GM12878 (cell line): ENCODE data around the gene PES1. TPM values are rescaled to one million over a fixed set of nuclear protein-coding genes. Genes with fewer than 3 reads are reported as not detected.

Experiments used
- ATAC-seq: fragments of 200-7000 bp; cut with Tn5 transposase; 3 replicates; pipeline ENCODE4 v1.9.1; 2020; ENCODE audit warnings: mild to moderate bottlenecking, moderate library complexity
- BruUV-seq: library from RNA; stranded (reverse); fragments of 400-500 nt; replicated peaks from 2 replicates; lab custom pipeline; 2021; lab: Mats Ljungman, UMichigan
- CTCF ChIA-PET: fragments of 300-600 bp; sonication (Branson Sonifier 250); formaldehyde crosslinking; extraction: SDS; loops from one replicate; lab custom pipeline; 2021; ENCODE audit warnings: inconsistent platforms; lab: Yijun Ruan, JAX
- POLR2A ChIA-PET: fragments of 350-600 bp; formaldehyde crosslinking; extraction: SDS; loops from one replicate; lab custom pipeline; 2021; ENCODE audit warnings: inconsistent platforms; lab: Charles Lee
- RAD21 ChIA-PET: fragments of 300-600 bp; sonication (Branson Sonifier 250); formaldehyde crosslinking; loops from one replicate; lab custom pipeline; 2023; ENCODE audit warnings: antibody characterized with exemption; ENCODE audit not compliant: unreplicated experiment; lab: Charles Lee
- SMC1A ChIA-PET: fragments of 300-600 bp; sonication (Branson Sonifier 250); formaldehyde crosslinking; loops from one replicate; lab custom pipeline; 2023; ENCODE audit not compliant: unreplicated experiment, uncharacterized antibody; lab: Charles Lee
- DNase-seq: peaks from one replicate; pipeline ENCODE4 v3.0.0-alpha.2; 2011; ENCODE audit warnings: low read depth, low spot score
- FAIRE-seq: peaks from 3 replicates; lab custom pipeline; 2011; peaks lifted over from hg19 to GRCh38; lab: Jason Lieb, UNC
- H2AFZ ChIP-seq: 2 replicates; pipeline ENCODE4 v1.6.0; 2011; ENCODE audit warnings: low read depth, low read length, control low read depth; ENCODE audit not compliant: control insufficient read depth
- H3K27ac ChIP-seq: 2 replicates; pipeline ENCODE4 v1.5.1; 2011; ENCODE audit warnings: control low read depth; ENCODE audit not compliant: control insufficient read depth, insufficient read depth
- H3K27me3 ChIP-seq, 2 experiments: replicated peaks in 1 of 2; 2 replicates each; pipeline versions ENCODE4 v1.6.0 to v1.6.1; 2011; ENCODE audit warnings: low read length in 1 of 2; ENCODE audit not compliant: control insufficient read depth in 2 of 2, insufficient read depth in 2 of 2
- H3K36me3 ChIP-seq, 2 experiments: 2 replicates each; pipeline ENCODE4 v1.5.1; 2011; ENCODE audit warnings: low read length in 1 of 2; ENCODE audit not compliant: control insufficient read depth in 2 of 2, insufficient read depth in 2 of 2
- H3K4me1 ChIP-seq: 2 replicates; pipeline ENCODE4 v1.6.1; 2011; ENCODE audit warnings: mild to moderate bottlenecking, low read length, moderate library complexity, mixed read lengths; ENCODE audit not compliant: control insufficient read depth, insufficient read depth
- H3K4me2 ChIP-seq: 2 replicates; pipeline ENCODE4 v1.6.0; 2011; ENCODE audit warnings: control low read depth; ENCODE audit not compliant: control insufficient read depth, insufficient read depth
- H3K4me3 ChIP-seq: fragments of 200-600 bp; sonication (generic); 2 replicates; pipeline ENCODE4 v1.5.1; 2016
- H3K79me2 ChIP-seq: 2 replicates; pipeline ENCODE4 v1.6.0; 2011; ENCODE audit warnings: low read length; ENCODE audit not compliant: control insufficient read depth, insufficient read depth
- H3K9ac ChIP-seq: 2 replicates; pipeline ENCODE4 v1.8.0; 2011; ENCODE audit warnings: low read length, control low read depth, mixed read lengths; ENCODE audit not compliant: control insufficient read depth, insufficient read depth
- H3K9me3 ChIP-seq: replicated peaks from 3 replicates; pipeline ENCODE4 v1.5.1; 2011; ENCODE audit warnings: mild to moderate bottlenecking, low read length; ENCODE audit not compliant: control insufficient read depth, insufficient read depth
- H4K20me1 ChIP-seq: 2 replicates; pipeline ENCODE4 v1.6.0; 2011; ENCODE audit not compliant: control insufficient read depth, insufficient read depth
- BMI1 ChIP-seq: fragments of 450-650 bp; IDR thresholded peaks from 2 replicates; pipeline ENCODE4 v1.6.1; 2016; ENCODE audit warnings: mild to moderate bottlenecking, moderate library complexity, borderline replicate concordance
- CHD2 ChIP-seq: IDR thresholded peaks from 2 replicates; pipeline ENCODE4 v1.6.1; 2011; ENCODE audit warnings: low read depth, low read length, improper control_type of control experiment, borderline replicate concordance
- CREM ChIP-seq: IDR thresholded peaks from 2 replicates; pipeline ENCODE4 v1.6.1; 2014; ENCODE audit warnings: antibody characterized with exemption, low read depth
- E2F4 ChIP-seq: IDR thresholded peaks from 2 replicates; pipeline ENCODE4 v1.6.1; 2012; ENCODE audit warnings: low read depth, low read length, improper control_type of control experiment
- IRF3 ChIP-seq: fragments of 450-650 bp; IDR thresholded peaks from 2 replicates; pipeline ENCODE4 v1.6.1; 2014; ENCODE audit warnings: mild to moderate bottlenecking
- NBN ChIP-seq: fragments of 450-650 bp; IDR thresholded peaks from 2 replicates; pipeline ENCODE4 v1.6.1; 2016
- TBL1XR1 ChIP-seq: IDR thresholded peaks from 2 replicates; pipeline ENCODE4 v1.6.1; 2012; ENCODE audit warnings: low read depth, low read length, improper control_type of control experiment
- TCF12 ChIP-seq: IDR thresholded peaks from 2 replicates; pipeline ENCODE4 v1.6.1; 2011; ENCODE audit warnings: low read depth, mild to moderate bottlenecking, low read length
- ZNF24 ChIP-seq: fragments of 450-650 bp; IDR thresholded peaks from 2 replicates; pipeline ENCODE4 v1.6.1; 2017; ENCODE audit warnings: antibody characterized with exemption, mild to moderate bottlenecking
- ZNF274 ChIP-seq: IDR thresholded peaks from one replicate; pipeline ENCODE4 v1.8.0; 2011; ENCODE audit not compliant: insufficient read length, insufficient read depth
- WGBS: methylation state at CpG from one replicate; pipeline ENCODE4 v1.1.6; 2016; ENCODE audit warnings: low lambda C conversion rate; ENCODE audit not compliant: insufficient replicate concordance, insufficient coverage; ENCODE audit errors: missing lambda C conversion rate; 5-methylcytosine and 5-hydroxymethylcytosine counted together
- in situ Hi-C: fragments of 300-500 bp; cut with MboI; formaldehyde crosslinking; loops from 9 replicates; pipeline ENCODE4 v1.14.3; 2018; ENCODE audit warnings: mixed read lengths
- intact Hi-C: fragments of 100-400 bp; cut with micrococcal nuclease; formaldehyde crosslinking; loops from one replicate; pipeline ENCODE4 v1.14.2; 2022; ENCODE audit not compliant: unreplicated experiment
- polyA plus RNA-seq, 11 experiments: library from polyadenylated mRNA; depleted of rRNA in 4 of 11; unstranded in 6 of 11; stranded (reverse) in 5 of 11; fragments of >200 nt; fragmentation: Nextera tagmentation in 4 of 11; fragmentation: Illumina TruSeq in 1 of 11; extraction: Ambion mirVana in 4 of 11; extraction: Trizol in 1 of 11; gene quantifications; 1 replicate in 1 of 11; 2 replicates in 10 of 11; pipeline versions ENCODE4 v1.2.1 to v1.2.3, GENCODE V29; 2011 to 2016; ENCODE audit warnings: inconsistent platforms in 2 of 11, missing spikeins in 2 of 11, low read depth in 1 of 11
- total RNA-seq, 4 experiments: library from RNA; depleted of rRNA in 3 of 4; stranded (reverse); fragments of >200 nt in 3 of 4; fragmentation: Illumina TruSeq in 1 of 4; extraction: Trizol in 1 of 4; gene quantifications; 2 replicates each; pipeline versions ENCODE4 v1.2.1 to v1.2.3, GENCODE V29; 2013 to 2021
- TF ChIP-seq, protein P1 (sequence below): fragments of 450-650 bp; IDR thresholded peaks from 2 replicates; pipeline ENCODE4 v1.6.1; 2017; ENCODE audit warnings: mild to moderate bottlenecking, low read depth, inconsistent platforms; ENCODE audit not compliant: poor library complexity, severe bottlenecking
- TF ChIP-seq, protein P2 (sequence below): fragments of 450-650 bp; IDR thresholded peaks from 2 replicates; pipeline ENCODE4 v1.6.1; 2016; ENCODE audit warnings: mild to moderate bottlenecking
- TF ChIP-seq, protein P3 (sequence below): IDR thresholded peaks from 2 replicates; pipeline ENCODE4 v1.6.1; 2011; ENCODE audit warnings: low read depth, low read length, improper control_type of control experiment, borderline replicate concordance

Gene PES1
- total and polyA plus RNA-seq, 10 of the 15 experiments (the other 5 are each of a cell fraction or from before 2014, with no cell fraction given): 6.9 to 139 (median 106) TPM

DNA sequence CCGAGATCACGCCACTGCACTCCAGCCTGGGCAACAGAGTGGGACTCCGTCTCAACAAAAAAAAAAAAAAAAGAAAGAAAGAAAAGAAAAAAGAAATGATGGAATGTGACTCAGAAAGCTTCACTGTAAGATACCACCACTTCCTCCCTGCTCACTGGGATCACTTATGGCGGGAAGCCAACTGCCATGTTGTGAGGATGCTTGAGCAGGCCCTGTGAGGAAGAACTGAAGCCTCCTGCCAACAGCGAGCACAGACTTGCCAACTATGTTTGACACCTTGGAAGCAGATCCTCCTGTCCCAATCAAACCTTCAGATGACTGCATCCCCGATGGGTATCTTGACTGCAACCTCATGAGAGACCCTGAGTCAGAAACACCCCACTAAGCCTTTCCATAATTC lies 53.4 kb downstream of the PES1 start (continued):
- no peak for TF ChIP-seq BMI1

DNA sequence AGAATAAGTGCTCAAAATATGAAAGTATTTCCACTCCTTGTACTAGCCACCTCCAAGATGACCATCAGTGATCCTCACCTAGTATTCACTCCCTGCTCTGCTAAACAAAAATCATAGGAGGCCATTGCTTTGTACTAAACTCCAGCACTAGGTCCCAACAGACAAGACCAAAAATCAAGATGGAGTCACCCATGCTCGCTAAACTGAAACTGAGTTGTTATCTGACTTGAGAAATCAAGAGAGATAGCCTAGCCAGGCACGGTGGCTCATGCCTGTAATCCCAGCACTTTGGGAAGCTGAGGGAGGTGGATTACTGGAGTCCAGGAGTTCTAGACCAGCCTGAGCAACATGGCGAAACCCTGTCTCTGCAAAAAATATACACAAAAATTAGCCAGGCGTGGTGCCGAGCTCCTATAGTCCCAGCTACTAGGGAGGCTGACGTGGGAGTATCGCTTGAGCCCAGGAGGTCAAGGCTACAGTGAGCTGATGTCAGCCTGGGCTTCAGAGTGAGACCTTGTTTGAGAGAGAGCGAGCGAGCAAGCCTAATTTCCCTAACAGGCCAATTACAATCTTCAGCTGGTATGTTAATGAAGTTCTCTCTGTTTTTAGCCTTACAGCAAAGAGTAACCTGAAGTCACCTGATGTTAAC lies 54.5 kb downstream of the PES1 start:
- Histone ChIP-seq H3K9ac (no peak overlapping the region), H3K4me3 (no peak overlapping the region), H3K27ac (no peak overlapping the region), H3K79me2 (no peaks in the 10 kb centered on the region), H3K9me3 (no peaks in the 10 kb centered on the region; the same call in 2 of the 3 replicates), H3K4me1 (peaks cover 3% of the 10 kb centered on the region; the same call in 1 of the 2 replicates), H3K27me3 (peaks cover 3 to 4% of the 10 kb centered on the region in 2 experiments; a peak in 3 of 4 replicates), H4K20me1 (no peaks in the 10 kb centered on the region), H3K4me2 (no peak overlapping the region), H2AFZ (no peak overlapping the region), H3K36me3 (no peaks in the 10 kb centered on the region)
- ATAC-seq: no peak
- BruUV-seq: no TSS peak
- SMC1A ChIA-PET: interaction anchor here (1.2 kb wide), 1 partner anchor 52 kb away, joined by 3 read pairs; no protein-coding TSS in a partner anchor
- 50% methylated on average over 9 of the region's 9 CpGs for WGBS
- DNase-seq: no peak
- no peak for FAIRE-seq
- intact Hi-C loops: no loop called here
- RAD21 ChIA-PET: interaction anchor here (0.8 kb wide), 1 partner anchor 9 kb away, joined by 3 read pairs; no protein-coding TSS in a partner anchor
- TF ChIP-seq, protein P1, sequence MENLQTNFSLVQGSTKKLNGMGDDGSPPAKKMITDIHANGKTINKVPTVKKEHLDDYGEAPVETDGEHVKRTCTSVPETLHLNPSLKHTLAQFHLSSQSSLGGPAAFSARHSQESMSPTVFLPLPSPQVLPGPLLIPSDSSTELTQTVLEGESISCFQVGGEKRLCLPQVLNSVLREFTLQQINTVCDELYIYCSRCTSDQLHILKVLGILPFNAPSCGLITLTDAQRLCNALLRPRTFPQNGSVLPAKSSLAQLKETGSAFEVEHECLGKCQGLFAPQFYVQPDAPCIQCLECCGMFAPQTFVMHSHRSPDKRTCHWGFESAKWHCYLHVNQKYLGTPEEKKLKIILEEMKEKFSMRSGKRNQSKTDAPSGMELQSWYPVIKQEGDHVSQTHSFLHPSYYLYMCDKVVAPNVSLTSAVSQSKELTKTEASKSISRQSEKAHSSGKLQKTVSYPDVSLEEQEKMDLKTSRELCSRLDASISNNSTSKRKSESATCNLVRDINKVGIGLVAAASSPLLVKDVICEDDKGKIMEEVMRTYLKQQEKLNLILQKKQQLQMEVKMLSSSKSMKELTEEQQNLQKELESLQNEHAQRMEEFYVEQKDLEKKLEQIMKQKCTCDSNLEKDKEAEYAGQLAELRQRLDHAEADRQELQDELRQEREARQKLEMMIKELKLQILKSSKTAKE: no peak
- TF ChIP-seq ZNF274 (no peak), CREM (no peak), ZNF24 (no peak), TBL1XR1 (no peak), IRF3 (no peak), TCF12 (no peak), E2F4 (no peak), NBN (no peak), CHD2 (no peak)
- TF ChIP-seq, protein P2, sequence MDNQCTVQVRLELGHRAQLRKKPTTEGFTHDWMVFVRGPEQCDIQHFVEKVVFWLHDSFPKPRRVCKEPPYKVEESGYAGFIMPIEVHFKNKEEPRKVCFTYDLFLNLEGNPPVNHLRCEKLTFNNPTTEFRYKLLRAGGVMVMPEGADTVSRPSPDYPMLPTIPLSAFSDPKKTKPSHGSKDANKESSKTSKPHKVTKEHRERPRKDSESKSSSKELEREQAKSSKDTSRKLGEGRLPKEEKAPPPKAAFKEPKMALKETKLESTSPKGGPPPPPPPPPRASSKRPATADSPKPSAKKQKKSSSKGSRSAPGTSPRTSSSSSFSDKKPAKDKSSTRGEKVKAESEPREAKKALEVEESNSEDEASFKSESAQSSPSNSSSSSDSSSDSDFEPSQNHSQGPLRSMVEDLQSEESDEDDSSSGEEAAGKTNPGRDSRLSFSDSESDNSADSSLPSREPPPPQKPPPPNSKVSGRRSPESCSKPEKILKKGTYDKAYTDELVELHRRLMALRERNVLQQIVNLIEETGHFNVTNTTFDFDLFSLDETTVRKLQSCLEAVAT: no peak
- TF ChIP-seq, protein P3, sequence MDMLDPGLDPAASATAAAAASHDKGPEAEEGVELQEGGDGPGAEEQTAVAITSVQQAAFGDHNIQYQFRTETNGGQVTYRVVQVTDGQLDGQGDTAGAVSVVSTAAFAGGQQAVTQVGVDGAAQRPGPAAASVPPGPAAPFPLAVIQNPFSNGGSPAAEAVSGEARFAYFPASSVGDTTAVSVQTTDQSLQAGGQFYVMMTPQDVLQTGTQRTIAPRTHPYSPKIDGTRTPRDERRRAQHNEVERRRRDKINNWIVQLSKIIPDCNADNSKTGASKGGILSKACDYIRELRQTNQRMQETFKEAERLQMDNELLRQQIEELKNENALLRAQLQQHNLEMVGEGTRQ: no peak
- in situ Hi-C loops: no loop called here
- POLR2A ChIA-PET: no interaction called here
- CTCF ChIA-PET: no interaction called here
